ENCODE data around the gene DOCK3. TPM values are rescaled to one million over a fixed set of nuclear protein-coding genes. Genes with fewer than 3 reads are reported as not detected.

DOCK3 gene
- polyA plus RNA-seq, 1 donor from 2014 or later = 15.6 TPM

DNA sequence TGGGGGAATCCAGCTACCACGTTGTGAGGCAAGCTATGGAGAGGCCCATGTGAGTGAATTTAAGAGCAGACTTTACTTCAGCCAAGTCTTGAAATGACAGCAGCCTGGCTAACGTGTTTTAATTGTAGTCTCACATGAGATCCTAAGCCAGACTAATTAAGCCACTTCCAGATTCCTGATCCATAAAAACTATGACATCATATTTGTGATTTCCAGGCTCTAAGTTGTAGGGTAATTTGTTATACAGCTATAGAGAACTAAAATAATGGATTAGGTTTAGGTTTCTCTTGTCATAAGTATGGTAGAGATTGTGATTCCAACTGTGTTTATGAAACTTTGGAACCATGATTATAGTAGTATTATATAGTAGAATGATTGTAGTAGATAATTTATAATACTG, 329.5 kb downstream of the DOCK3 start:
- no peaks in the 10 kb centered on the region for H3K9me2 ChIP-seq (ENCODE audit: insufficient read depth, low read length)
- no peaks in the 10 kb centered on the region for H3K79me2 ChIP-seq (replicated peaks; ENCODE audit: insufficient read depth, low read length)
- no peak overlapping the region for H3K4me2 ChIP-seq (ENCODE audit: low read length)
- no peaks in the 10 kb centered on the region for H3K27me3 ChIP-seq (ENCODE audit: insufficient read depth, low read depth, low read length)
- no peaks in the 10 kb centered on the region for H3K9me3 ChIP-seq (ENCODE audit: low read length)
- H3K36me3 ChIP-seq (ENCODE audit: insufficient read depth, low read length) = no peaks in the 10 kb centered on the region
- no peak overlapping the region for H3K9ac ChIP-seq (ENCODE audit: low read length)
- H3K4me3 ChIP-seq (ENCODE audit: low read length) = no peak overlapping the region
- H3K27ac ChIP-seq (ENCODE audit: low read length) = no peak overlapping the region
- H2AFZ ChIP-seq (ENCODE audit: low read depth, low read length) = no peak overlapping the region
- H4K20me1 ChIP-seq (ENCODE audit: insufficient read depth) = no peaks in the 10 kb centered on the region
- no peak for TF ChIP-seq EZH2 (IDR thresholded peaks at IDR 0.05; ENCODE audit: borderline replicate concordance, insufficient read depth, low read length, poor library complexity, severe bottlenecking)
- TF ChIP-seq, protein P1, sequence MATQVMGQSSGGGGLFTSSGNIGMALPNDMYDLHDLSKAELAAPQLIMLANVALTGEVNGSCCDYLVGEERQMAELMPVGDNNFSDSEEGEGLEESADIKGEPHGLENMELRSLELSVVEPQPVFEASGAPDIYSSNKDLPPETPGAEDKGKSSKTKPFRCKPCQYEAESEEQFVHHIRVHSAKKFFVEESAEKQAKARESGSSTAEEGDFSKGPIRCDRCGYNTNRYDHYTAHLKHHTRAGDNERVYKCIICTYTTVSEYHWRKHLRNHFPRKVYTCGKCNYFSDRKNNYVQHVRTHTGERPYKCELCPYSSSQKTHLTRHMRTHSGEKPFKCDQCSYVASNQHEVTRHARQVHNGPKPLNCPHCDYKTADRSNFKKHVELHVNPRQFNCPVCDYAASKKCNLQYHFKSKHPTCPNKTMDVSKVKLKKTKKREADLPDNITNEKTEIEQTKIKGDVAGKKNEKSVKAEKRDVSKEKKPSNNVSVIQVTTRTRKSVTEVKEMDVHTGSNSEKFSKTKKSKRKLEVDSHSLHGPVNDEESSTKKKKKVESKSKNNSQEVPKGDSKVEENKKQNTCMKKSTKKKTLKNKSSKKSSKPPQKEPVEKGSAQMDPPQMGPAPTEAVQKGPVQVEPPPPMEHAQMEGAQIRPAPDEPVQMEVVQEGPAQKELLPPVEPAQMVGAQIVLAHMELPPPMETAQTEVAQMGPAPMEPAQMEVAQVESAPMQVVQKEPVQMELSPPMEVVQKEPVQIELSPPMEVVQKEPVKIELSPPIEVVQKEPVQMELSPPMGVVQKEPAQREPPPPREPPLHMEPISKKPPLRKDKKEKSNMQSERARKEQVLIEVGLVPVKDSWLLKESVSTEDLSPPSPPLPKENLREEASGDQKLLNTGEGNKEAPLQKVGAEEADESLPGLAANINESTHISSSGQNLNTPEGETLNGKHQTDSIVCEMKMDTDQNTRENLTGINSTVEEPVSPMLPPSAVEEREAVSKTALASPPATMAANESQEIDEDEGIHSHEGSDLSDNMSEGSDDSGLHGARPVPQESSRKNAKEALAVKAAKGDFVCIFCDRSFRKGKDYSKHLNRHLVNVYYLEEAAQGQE (IDR thresholded peaks at IDR 0.05; ENCODE audit: borderline replicate concordance) = no peak
- TF ChIP-seq SMC3 (conservative IDR thresholded peaks at IDR 0.05; ENCODE audit: poor library complexity) = no peak
- no peak for TF ChIP-seq TAF1 (IDR thresholded peaks at IDR 0.05; ENCODE audit: low read depth)
- H3F3A ChIP-seq (ENCODE audit: insufficient read depth, low read length, poor library complexity, severe bottlenecking) = no peaks in the 10 kb centered on the region

- Histone ChIP-seq H3K27ac (ENCODE audit: low read length) (no peak overlapping the region), H3K4me2 (ENCODE audit: low read length) (no peak overlapping the region), H3K9me3 (ENCODE audit: low read length) (peaks cover 10% of the 10 kb centered on the region), H3K79me2 (replicated peaks; ENCODE audit: insufficient read depth, low read length) (peaks cover 7% of the 10 kb centered on the region), H3K27me3 (ENCODE audit: insufficient read depth, low read depth, low read length) (no peaks in the 10 kb centered on the region), H2AFZ (ENCODE audit: low read depth, low read length) (no peak overlapping the region), H3K36me3 (ENCODE audit: insufficient read depth, low read length) (no peaks in the 10 kb centered on the region), H3K9me2 (ENCODE audit: insufficient read depth, low read length) (no peaks in the 10 kb centered on the region), H3F3A (ENCODE audit: insufficient read depth, low read length, poor library complexity, severe bottlenecking) (no peaks in the 10 kb centered on the region), H4K20me1 (ENCODE audit: insufficient read depth) (no peaks in the 10 kb centered on the region), H3K9ac (ENCODE audit: low read length) (no peak overlapping the region), H3K4me3 (ENCODE audit: low read length) (no peak overlapping the region)
- TF ChIP-seq RAD21 (conservative IDR thresholded peaks at IDR 0.05) = no peak
- TF ChIP-seq POLR2AphosphoS5 (IDR thresholded peaks at IDR 0.05) = no peak
- TF ChIP-seq EP300 (conservative IDR thresholded peaks at IDR 0.05; ENCODE audit: poor library complexity, severe bottlenecking) = no peak
- no peak for TF ChIP-seq TAF1 (IDR thresholded peaks at IDR 0.05; ENCODE audit: low read depth)
- no peak for TF ChIP-seq CTCF (IDR thresholded peaks at IDR 0.05; ENCODE audit: poor library complexity, severe bottlenecking)
Observed at GRCh38 chr3:51024121-51024520, 349.4 kb downstream of the DOCK3 start.

Measured in neural cell (in vitro differentiated cells).